ENCODE results near the gene TACC3.

GRCh38 chr4:1775731-1776500 is 54.6 kb downstream of the TACC3 start:
- TF ChIP-seq POLR2AphosphoS5 (IDR thresholded peaks at IDR 0.05) (no peak), CTCF (IDR thresholded peaks at IDR 0.05) (no peak), EP300 (IDR thresholded peaks at IDR 0.05; ENCODE audit: low read depth) (no peak), POLR2A (IDR thresholded peaks at IDR 0.05) (no peak)
